NCI-H1930 (cell line): ENCODE data around the gene FBXL5.
A peak's percentile ranks its signal among the peaks of the same experiment; 100 is the strongest.

Experiments
- DNase-seq, 2 experiments: peaks; one replicate each; lab custom pipeline; 2025; lab: John Stamatoyannopoulos, UW

FBXL5 gene

GRCh38 chr4:15677507-15677988 is 22.4 kb upstream of the FBXL5 start:
- no peak for DNase-seq

DNA sequence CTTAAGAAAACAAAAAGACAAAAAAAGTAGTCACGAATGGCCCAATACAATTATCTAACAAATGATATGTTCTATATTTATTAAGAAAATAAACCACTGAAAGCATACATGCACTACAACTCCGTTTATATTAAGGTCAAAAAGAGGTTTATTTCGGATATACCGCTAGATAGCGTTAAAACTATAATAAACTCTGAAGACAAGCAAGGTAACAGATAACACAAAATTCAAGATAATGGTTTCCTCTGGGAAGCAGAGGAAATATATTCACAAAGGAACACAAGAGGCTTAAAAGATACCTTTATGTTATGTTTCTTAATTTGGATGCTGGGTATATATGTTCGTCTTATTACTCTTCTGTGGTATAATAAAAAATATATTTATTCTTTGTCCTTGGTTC is 21.7 kb upstream of the FBXL5 start:
- DNase-seq, result no peak

DNA sequence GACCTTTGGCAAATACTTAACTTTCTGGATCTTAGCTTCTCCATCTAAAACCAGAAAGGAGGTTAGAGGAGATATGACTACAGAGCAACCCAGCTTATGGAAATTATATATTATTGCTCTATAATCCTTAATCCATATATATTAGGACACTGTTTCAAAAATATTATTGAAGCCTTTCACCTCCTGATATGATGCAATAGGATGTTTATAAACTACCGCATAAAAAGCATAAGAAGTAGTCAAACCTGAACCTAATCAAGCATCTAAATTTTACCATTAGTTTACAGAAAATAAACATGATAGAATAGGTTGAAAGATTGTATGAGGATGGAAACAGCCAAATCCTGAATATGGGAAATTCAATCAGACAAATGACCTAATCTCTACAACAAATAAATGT is 20.9 kb upstream of the FBXL5 start:
- DNase-seq, result no peak

DNA sequence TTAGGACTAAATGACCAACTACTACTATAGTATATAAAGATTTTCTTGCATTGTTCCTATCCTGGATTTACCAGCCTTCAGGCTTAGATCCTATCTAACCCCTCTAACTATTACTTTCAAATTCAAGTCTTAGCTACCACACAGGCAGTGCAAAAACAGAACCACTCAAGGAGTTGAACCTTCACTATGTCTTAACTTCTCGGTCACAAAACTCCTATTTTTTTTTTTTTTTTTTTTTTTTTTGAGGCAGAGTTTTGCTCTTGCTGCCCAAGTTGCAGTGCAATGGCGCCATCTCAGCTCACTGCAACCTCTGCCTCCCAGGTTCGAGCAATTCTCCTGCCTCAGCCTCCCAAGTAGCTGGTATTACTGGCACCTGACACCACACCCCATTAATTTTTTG is 20.2 kb upstream of the FBXL5 start:
- DNase-seq, result no peak

- no peak for DNase-seq
Observed at GRCh38 chr4:15674926-15675325, 19.8 kb upstream of the FBXL5 start.

GRCh38 chr4:15674046-15674445 is 18.9 kb upstream of the FBXL5 start:
- no peak for DNase-seq

- DNase-seq, result no peak
Observed at GRCh38 chr4:15673337-15673736, 18.2 kb upstream of the FBXL5 start.

- DNase-seq, result no peak
Observed at GRCh38 chr4:15672101-15672500, 16.9 kb upstream of the FBXL5 start.

- no peak for DNase-seq
Observed at GRCh38 chr4:15670576-15670975, 15.4 kb upstream of the FBXL5 start.

GRCh38 chr4:15668566-15669435 is 13.6 kb upstream of the FBXL5 start:
- no peak for DNase-seq

GRCh38 chr4:15667006-15667405 is 11.8 kb upstream of the FBXL5 start:
- no peak for DNase-seq

DNA sequence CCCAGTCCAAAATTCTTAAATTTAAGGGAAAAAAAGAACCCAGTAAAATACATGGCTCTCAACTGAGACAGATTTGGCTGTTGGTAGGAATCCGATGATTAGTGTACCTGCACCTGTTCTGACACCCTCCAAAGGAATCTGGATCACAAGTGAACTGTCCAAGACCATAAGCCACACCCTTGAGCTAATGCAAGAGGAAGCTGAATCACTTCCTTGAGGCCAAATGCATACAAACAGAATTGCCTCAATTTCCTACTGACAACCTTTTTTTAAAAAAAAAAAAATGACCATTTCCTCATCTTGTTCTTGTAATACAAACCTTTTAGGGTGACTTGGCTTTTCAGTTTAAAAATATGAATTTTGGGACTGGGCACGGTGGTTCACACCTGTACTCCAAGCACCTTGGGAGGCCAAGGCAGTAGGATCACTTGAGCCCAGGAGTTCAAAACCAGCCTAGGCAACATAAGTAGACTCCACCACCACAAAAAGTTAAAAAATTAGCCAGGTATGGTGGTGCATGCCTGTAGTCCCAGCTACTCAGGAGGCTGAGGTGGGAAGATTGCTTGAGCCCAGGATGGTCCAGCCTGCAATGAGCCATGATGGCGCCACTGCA is 10.7 kb upstream of the FBXL5 start:
- DNase-seq, result no peak

DNA sequence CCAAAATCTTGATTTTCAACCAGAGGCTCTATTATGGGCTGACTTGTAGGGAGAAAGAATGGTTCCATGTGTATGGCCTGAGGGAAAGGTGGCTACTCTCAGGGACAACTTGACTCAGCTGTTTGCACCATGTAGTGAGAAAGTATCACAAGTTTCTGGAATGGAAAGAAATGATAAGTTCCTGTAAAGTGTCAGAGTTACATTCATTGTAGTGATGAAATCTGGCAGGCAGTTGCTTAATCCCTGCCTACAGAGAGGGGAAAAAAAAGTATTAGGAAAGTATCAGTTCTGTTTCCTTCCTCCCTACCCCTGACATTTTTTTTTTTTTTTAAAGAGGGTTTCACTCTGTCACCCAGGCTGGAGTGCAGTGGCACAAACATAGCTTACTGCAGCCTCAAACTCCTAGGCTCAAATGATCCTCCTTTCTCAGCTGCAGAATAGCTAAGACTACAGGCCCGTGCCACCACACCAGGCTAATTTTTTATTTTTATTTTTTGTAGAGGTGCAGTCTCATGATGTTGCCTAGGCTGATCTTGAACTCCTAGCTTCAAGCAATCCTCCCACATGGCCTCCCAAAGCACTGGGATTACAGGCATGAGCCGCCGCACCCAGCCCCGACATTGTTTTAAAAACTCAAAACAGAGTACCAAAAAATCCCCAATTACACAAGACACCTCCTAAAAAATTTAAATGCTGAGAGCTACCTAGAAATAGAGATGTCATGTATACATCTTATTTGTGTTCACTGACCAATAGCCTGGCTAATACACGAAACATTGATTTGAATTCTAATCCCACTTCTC is 4.8 kb upstream of the FBXL5 start:
- no peak for DNase-seq

DNA sequence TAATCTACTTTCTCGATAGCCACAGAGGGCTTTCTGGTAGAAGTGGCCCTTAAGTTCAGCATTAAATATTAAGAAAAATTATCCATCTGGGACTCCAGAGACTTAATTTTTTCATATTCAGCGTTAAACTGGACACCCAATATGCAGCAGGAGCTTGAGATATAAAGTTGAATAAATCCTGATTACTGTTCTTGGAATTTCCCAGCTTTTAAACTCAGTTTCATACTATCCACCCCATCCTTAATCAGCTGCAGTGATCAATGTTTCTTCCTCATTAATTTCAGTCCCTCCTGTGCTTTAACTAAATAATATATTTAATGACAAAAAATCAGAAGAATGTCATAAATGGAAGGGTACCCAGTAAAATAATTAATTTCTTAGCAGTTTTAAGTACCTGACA is 3.6 kb upstream of the FBXL5 start:
- no peak for DNase-seq

DNA sequence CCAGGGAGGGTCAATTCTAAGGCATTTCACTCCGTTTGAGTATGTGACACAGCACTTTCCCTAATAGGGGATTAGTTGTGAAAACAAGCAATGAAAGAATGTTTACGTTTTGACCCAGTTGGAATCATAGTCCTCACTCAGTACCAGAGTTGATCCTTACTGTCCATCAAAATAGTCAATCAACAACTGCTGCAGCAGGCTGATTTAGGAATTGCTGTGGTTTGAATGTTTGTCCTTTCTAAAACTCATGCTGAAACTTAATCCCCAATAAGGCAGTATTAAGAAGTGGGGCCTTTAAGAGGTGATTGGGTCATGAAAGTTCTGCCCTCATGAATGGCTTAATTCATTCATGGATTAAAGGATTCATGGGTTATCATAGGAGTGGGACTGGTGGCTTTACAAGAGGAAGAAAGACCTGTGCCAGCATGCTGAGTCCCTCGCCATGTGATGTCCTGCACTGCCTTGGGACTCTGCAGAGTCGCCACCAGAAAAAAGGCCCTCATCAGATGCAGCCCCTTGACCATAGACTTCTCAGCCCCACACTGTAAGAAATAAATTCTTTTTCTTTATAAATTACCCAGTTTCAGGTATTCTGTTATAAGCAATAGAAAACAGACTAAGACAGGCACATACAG is 3.1 kb upstream of the FBXL5 start:
- DNase-seq, result no peak

GRCh38 chr4:15657366-15657765 is 2.2 kb upstream of the FBXL5 start:
- DNase-seq, result no peak

DNA sequence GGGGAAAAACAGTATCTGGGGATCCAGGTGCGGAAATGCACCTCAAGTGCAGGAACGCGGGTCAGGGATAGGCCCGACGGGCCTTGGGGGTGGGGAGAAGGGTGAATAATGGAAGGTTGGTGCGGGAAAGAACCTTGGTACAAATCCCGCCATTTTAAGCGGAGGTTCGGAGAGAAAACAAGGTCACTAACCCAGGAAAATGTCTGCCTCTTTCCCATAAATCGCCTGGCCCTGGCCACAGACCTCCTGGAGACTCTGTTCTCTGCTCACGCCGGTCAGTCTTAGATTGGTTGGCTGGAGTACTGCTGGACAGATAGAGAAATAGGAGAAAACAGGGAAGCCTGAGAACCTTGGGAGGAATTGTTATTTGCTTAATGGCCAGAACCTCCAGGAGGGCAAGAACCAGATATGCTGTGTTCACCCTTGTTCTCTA is 897 bp upstream of the FBXL5 start:
- DNase-seq, result peak in 1 of 2 experiments; percentile 18

DNA sequence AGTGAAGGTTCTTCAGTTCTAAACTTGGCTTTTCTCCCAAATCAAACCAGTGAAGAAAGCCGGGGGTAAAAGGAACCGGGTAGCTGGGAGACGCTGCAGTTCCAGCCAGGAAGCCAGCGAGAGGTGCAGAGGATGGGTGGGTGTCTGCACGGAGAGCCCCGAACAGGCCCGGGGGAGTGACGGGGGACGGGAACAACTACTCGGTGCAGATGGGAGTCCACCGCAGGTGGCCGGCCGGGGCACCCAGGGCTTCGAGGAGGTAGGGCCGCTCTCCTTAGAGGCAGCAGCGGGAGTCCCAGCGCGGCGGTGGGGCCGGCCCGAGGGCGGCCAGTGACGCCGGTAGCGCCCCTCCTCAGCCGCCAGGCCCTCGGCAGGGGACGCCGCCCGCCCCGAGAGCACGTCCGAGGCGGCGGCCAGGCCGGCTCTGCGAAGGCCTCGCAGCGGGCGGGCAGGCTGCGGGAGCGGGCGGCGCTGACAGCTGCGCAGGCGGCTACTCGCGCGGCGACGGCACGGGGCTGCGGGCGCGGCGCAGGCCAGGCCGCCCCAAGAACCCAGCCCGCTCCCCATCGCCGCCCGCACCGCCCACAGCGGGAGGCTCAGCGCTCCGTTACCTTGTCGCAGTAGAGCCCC is 449 bp downstream of the FBXL5 start:
- peak in 1 of 2 experiments; percentile 44 for DNase-seq

DNA sequence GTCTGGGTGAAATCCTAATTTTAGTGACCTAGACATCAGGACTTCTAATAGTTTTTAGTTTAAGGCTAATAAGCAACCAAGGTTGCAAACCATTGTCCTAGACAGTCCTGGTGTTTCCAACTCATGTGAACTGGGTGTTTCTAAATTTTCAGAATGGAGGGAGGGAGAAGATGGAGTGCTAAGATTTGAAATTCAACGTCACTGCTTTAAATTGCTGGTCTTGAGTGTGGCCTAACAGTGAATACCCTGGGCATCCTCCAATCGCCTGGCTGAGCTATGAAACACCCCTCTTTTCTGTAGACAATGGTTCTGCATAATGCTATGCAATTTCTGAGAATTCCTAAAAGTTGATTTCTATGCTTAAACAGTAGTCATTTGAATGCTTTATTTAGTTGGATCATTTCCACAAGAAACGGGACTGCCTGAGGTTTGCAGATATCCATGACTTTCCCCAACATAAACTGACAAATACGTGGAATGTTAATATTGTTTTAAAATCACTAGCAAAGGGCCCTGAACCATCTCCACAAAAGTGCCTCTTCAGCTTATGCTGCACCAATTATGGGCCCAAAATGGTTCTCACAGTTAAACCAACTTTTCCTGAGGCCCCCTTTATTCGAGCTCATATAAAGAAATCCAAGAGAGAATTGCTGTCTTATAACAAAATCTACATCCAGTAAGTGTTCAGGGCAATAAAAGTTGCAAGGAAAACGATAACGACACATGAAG is 1.1 kb downstream of the FBXL5 start:
- no peak for DNase-seq

GRCh38 chr4:15653420-15653819 is 1.7 kb downstream of the FBXL5 start:
- no peak for DNase-seq

DNA sequence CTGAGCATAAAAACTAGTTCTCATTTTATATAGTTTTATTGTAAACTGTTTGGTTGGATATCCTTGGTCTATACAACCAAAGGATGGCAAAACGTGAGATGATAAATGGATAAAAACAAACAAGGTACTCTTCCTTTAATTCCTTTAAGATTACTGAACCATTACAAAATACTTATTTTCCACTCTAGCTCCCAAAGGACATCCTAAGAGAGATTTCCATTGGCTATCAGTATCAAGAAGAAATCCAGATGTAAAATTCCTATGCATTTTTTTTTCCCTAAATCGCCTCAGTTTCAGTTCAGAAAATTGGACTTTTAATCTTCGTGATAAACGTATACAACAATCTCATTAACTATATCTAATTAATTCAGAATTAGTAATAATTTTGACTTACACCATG is 2.3 kb downstream of the FBXL5 start:
- DNase-seq, result no peak
